ENCODE measurements around the gene CROCC.

Gene CROCC

DNA sequence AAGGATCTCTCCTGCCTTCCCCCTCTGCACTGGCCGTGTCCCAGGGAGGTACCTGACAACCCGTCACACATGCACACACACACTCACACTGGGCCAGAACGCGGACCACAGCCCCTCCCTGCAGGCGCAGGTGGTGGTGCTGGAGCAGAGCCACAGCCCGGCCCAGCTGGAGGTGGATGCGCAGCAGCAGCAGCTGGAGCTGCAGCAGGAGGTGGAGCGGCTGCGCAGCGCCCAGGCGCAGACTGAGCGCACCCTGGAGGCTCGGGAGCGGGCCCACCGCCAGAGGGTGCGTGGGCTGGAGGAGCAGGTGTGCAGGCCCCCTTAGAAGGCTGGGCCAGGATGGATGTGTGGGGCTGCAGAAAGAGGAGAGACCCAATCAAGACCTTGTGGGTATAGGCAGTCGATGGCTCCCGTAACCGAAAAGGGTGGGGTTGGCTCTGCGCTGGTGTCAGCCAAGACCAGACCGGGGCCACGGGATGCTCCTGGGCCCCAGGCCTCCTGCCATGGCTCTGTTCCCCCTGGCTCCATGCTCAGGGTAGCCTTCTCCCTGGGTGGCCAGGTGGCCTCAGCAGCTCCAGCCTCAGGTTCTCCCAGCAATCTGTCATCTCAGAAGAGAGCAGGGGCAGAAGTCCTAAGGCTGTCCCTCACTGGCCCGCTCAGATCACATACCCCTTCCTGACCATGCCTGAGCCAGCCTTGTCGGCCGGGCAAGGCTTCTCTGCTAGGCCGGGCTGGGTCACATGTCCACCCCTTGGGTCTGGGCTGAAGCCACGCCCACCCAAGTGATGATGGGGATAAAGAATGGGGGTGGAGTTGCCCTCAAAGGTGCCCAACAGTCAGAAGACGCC is 49.8 kb downstream of the CROCC start:
- DNase-seq = no peak

DNA sequence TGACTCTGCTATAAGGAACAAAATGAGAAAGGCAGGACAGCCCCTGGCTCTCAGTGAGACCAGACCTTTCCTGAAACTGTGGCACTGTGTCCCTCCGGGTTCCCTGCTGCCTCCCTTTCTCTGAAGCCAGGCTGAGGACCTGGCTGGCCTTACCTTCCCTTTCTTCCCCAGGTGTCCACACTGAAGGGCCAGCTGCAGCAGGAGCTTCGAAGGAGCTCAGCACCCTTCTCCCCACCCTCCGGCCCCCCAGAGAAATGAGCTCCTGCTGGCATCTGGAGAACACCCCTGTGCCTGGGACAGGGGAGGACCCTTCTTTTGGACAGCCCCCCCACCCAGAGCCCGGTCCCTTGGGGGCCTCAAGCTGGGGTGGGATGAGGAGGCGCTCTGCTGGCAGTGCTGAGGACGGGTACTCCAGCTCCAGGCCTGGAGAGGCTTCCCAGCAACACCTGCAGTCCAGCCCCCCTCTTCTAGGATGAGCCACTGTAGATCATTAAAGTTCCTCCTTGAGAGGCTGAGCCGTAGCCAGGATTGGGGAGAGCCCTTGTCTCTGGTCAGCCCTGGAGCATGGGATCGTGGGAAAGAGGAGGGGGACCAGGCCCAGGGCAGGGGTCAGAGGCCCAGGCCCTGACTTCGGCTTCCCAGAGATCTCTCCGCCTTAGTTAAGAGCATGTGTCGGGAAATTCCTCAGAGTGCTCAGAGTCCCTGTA is 50.6 kb downstream of the CROCC start:
- DNase-seq = no peak

DNA sequence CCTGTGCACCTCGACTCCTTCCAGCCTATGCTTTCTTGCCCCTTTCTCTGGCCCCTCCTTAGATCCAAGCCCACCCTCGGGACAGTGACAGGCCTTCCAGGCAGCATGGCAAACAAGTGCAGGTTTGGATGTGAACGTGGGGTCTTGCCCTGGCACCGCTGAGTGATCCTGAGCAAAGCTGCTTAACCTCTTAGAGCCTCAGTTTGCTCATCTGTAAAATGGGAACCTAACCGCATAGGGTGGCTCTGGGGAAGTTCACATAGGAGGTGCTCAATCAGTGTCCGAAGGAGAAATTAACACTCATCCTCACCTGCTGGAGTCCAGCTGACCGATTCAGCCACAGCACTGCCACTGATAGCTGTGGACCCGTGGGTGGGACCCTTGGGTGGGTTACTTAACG is 51.5 kb downstream of the CROCC start:
- no peak for DNase-seq

DNA sequence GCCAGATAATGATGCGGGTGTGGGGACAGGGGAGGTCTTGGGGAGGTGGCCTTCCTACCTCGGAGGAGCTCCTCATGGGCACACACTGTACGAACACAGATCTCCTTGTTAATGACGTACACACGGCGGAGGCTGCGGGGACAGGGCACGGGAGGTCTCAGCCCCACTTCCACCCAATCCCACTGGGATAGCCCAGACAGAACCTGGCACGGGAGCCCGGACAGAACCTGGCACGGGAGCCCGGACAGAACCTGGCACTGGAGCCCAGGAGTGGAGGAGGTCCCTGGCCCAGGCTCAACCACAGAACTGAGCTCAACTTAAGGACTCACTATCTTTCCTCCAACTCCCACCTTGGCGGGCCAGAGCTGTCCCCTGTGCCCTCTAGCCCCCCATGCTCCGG is 53.5 kb downstream of the CROCC start:
- no peak for DNase-seq

DNA sequence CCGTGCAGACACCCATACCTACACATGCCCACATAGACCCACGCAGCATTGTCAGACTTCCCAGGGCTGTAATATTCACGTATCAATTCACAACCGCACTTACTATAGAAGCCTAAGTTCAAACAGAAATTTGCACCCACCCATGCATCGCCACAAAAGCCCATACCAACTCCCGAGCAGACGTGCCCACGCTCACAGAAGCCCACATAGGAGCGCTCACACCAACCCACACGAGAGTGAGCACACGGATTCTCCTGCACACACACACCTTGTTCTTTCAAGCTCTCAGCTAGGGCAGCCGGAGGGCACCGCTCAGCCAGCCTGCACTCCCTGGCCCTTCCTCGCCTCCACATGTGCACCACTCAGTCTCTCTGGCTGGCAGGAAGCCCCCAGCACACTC is 54.1 kb downstream of the CROCC start:
- no peak for DNase-seq

DNA sequence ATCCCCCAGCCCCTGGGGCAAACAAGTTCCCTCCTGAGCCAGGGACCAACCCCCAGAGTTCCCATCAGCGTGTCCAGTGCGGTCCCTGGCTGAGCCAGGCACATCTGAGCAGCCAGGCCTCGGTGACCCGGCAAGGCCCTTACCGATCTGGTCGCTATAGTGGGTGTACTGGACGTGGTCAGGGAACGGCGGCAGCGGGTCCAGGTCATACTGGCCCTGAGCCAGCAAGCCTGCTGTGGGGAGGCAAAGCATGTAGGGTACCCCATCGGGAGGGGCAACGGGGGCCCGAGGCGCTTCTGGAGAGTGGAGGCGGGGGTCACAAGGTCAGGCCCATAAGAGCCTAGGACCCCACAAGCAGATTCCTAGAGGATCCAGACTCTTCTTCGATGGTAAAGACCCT is 55.2 kb downstream of the CROCC start:
- DNase-seq = no peak

DNA sequence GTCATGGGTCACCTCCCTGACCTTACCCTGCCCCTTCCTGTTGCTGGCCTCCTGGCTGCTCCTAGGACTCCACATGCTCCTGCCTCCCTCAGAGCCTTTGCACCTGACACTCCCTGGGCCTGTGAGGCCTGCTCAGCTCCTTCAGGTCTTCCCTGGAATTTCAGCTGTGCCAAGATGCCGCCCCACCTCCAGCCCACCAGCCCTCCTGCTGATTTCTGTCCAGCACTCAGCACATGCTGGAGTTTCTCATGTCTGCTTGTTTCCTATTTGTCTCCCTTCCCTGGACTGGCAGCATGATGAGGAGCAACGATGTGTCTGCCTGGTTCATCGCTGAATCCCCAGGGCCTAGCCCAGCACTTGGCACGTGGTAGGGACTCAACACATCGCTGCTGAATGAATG is 55.6 kb downstream of the CROCC start:
- DNase-seq = no peak

DNA sequence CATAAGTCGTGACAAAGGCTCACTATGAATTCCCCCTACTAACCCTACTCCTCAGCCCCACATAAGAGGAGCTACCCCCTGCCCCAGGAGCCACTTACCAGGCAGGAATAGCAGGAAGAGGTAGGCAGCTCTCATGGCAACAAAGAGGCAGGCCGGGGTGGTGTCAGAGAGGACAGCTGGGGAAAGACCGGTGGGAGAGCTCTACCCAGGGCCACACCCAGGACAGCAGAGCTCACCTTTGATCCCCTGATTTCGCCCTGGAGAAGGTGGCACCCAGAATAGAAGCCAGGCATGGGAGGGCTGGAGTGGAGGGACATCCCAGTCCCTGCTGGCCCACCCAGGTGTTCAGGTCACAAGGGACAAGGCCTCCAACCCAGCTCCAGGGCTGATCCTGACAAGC is 56.4 kb downstream of the CROCC start:
- DNase-seq = no peak

DNA sequence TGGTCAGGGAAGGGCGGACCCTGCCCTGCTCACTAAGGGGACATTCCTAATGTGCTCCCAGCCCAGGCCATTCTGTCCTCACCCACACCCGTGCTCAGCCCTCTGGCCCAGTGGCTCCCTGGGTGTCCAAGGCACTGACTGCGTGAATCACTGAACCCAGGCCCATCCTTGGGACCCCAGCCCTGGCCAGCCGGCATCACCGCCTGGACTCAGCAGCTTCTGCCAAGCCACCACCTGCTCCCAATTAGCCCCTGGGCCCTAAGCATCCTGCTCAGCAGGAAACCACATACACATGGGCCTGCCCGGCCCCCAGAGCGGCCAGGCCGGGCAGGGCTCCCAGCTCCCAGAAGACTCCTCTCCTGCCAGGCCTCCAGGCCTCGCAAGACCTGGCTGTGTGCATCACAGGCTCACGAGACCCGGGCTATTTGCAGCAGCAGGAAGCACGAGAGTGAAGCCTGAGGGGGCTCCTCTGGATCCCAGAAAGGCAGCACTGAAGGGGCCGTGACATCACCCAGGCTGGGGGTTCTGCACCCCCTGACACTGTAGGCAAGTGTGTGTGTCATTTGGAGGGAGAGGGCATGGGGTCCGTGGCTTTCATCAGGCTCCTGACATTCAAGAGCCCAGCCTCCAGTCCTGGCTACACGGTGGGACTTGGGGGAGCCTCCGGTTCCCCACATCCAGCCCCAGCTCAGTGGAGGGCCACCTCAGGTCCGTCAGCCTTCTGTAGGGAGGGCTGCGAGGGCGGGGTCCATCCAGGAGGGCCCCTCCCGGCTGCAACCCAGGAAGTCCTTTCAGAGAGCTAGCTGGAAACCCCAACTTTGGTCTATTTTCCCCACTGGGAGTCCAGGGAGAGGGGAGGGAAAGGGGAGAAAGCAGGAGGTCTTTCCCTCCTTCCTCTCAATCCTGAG is 57.1 kb downstream of the CROCC start:
- DNase-seq = no peak

DNA sequence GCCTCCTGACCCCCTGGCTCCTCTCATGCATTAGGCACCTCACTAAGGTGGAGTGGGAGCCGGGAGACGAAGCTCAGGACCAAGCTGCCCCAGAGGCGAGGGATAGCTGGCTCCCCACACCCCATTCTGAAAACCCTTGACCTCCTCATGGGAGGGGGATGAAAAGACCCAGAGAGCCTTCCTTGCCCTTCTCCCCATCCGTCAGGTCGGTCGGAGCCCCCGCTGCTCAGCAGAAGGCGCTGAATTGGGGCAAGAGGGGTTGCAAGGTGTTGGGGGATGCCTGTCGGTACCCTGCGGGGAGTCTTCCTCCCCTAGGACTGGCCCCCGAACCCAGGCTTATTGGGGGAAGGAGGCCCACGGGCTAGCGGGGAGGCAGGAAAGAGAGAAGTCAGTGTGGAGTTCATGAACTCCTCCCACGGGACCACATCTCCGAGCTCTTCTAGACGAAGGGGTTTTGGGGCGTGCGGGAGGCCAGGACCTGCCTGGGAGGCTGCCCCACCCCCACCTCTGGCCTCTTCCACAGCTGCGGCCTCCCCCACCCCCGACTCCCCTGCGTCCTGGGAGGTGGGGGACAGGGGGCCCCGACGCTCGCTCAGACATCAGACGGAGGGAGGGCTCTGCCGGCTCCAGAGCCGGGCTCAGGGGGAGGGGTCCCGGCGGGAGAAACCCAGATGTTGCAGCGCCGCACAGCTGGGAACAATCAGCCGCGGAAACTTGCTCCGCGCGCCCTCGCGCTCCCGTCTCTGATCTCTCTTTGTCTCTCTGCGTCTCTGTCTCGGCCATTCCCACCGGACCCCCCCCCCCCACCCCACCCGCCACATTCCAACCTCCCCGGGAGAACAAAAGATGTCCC is 58.0 kb downstream of the CROCC start:
- no peak for DNase-seq

DNA sequence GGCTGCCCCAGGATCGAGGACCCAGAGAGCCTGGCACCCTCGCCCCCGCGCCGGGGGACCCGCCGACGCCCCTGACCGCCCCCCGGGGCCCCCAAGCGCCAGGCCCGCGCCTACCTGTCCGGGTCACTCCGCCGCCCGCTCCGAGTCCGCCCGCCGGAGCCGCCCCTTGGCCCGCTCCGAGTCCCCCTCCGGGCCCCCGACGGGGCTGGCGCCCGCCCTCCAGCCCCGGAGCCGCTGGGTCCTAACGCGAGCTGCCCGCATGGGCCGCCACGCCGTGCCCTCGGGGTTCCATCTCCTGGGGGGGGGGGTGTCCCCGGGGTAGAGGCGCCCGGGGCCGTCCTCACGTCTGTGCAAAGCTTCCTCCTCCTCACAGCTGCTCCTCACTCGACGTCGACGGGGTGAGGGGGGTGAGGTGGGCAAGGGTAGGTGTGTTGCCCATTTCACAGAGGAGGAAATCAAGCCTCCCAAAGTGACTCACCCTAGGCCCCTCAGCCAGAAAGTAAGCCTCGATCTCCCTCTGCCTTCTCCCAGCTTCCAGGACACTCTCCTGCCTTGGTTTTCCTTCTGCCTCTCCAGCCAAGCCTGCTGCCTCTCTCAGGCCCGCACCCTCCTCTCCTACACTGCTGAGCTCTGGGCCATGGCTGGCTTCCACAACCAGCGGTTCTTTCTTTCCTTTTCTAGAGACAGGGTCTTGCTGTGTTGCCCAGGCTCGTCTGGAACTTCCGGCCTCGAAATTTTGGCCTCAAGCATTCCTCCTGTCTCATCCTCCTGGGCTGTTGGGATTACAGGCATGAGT is 58.9 kb downstream of the CROCC start, which contains the start of gene MFAP2:
Gene MFAP2, minus strand, starts transcription at position 148 of the 796 bp plus-strand sequence. CDS start 2,347 bp downstream, outside the sequence.
- DNase-seq = no peak

DNA sequence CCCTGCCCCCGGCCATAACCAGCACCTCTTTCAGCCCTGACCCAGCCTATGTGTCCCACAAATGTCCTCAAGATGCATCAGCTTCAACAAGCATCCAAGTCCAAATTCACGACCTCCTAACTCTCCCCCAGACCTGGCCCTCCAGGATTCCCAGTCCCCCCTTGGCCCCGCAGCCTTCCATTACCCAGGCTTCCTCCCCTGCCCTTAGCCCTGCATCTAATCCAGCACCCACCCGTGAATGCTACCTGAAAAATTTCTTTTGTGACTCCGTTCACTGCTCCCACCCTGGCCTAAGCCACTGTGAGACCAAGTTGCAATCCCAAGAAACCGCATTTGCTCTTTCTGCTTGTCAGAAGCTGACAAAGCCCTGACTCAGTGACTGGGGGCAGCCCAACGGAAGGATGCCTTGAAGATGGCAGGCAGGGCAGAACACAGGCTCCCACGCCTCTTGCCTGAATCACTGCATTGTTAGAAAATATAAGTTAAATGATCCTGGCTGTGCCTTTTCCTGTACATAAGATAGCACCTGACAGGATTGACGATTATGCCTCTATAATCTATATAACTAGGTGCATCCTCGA is 59.6 kb downstream of the CROCC start:
- DNase-seq = no peak

DNA sequence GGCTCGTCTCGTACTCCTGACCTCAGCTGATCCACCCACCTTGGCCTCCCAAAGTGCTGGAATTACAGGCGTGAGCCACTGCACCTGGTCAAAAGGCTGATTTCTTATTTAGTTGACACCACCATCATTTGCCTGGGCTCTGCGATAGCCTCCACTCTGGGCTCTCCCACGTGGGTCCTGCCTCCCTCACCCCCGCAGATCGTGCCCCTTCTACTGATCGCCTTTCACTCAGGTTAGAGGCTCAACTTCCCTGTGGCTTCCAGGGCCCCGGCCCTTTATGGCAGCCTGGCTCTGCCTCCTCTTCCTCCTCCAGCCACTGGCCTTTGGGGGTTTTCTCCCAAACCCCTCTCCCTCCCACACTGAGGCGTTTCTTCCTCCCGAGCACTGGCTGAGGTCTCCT is 61.2 kb downstream of the CROCC start:
- DNase-seq = no peak

DNA sequence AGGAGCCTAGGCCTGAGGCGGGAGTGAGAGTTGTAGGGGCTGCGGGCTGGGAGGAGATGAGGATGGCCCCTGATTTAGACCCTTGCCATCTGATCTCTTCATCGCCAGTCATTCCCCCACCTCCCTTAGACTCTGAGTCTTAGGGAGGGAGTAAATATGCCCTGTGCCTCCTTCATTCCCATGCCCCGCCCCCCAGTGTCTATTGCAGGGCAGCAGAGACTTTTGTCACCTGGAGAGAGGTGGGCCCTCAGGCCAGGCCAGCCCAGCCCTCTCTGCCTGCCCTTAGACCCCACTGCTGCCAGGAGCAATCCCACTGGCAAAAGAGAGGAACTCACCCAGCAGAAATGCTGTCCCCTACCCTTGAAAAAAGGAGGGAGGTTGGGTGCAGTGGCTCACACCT is 61.9 kb downstream of the CROCC start:
- no peak for DNase-seq

DNA sequence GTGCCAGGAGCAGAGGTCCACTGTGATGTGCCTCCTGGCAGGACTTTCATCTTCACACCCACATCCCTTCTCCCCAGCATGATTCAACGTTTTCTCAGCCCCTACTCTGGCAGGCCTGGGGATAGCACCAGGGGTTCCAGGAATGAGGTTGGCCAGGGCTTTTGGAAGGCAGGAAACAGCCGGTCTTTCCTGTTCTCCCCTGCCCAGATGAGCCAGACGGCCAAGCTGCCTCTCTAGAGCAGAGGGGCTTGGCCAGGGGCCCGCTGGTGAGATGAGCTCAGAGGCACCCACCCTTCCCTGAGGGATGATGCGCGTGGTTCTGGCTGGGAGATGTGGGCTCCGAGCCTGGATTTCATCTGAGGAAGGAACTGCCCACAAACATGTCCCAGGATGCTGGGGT is 63.0 kb downstream of the CROCC start:
- DNase-seq = no peak

DNA sequence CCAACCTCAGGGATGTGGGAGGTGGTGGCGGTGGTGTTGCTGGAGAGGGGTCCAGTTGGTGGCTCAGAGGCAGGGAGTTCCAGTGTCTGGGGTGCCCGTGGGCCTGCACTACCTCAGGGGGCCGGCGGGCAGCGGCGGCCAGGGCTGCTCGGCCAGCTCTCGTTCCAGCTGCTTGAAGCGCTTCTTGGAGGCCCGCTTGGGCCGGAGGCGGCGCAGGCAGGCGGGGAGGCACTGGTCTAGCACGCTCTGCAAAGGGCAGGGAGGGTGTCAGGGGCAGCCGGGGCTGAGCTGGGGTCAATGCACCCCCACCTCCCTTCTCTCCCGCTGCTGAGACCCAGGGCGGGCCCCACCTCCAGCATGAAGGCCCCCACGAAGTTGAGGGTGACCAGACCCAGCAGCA is 64.4 kb downstream of the CROCC start:
- no peak for DNase-seq

DNA sequence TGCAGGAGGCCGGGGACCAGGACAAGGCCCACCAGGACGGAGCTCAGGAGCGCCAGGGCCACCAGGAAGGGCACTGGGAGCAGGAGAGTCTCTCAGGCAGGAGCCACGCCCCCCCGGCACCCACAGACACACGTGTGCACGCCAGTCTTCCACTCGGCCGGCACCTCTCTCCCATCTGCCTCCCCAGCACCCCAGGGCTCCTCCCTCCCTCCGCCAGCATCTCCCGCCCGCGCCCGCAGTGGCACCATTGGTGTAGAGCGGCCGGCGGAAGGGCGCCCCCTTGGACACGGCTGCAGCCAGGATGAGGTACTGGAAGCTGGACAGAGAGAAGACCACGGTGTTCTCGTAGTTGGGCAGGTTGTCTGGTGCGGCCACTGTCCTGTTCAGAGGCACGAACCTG is 64.8 kb downstream of the CROCC start:
- no peak for DNase-seq

DNA sequence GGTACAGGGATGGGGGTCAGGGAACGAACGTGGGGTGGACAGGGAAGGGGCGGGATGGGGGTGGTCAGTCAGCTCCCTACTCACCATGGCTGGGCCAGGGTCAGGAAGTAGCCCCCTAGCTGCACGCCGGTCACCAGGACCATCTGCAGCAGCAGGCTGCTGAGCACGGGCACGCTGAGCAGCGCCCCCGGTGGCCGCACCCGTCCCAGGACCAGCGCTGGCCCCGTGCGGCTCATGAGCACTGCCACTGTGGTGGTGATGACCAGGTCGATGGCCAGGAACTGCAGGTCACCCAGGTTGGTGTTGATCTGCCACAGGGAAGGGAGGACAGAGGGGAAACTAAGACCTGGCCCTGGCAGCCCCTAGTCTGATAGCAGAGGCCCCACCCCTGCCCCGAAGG is 65.2 kb downstream of the CROCC start:
- no peak for DNase-seq

DNA sequence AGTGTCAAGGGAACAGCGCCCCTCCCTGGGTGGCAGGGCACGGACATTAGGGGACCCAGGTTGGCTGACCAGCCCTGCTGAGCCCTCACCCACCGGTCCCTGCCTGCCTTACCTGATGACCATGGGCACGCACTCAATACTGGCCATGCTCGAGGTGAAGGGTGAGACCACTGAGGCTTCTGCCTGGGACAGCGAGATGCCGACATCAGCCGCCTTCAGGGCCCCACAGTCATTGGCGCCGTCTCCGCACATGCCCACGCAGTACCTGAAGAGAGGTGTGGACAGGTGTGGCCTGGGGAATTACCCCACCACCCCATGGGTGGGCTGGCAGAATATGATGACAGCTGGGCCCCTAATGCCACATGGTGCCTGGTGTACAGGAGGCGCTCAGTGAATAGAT is 66.5 kb downstream of the CROCC start:
- no peak for DNase-seq

DNA sequence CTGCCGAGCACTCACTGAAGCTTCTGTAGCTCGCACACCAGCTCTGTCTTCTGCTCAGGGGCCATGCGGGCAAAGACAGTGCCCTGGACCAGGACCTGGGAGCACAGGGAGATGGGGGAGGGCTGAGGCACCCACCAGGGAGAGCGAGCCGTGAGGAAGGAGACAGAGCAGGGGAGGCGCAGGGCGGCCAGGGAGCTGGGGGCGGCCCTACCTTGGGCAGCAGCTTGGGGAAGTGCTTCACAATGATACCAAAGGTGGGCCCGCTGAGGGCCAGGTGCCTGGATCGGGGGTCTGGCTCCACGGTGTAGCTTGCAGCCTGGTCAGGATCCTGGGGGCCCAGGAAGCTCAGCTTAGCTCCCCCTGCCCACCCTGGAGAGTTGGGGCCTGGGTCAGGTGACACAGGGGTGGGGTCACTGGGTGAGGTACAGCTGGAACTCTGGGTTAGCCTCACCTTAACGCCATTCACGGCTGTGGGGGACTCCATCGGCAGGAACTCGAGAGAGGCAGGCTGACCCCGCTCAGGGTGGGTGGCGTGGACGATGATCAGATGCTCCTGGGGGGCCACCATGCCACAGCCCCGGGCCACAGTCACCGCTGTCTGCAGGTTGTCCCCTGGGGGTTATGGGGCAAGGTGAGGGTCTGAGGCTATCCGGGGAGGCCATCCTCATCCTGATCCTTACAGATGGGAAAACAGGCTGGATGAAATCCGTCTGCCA is 68.1 kb downstream of the CROCC start:
- DNase-seq = no peak
